Brain pericyte (primary cell): ENCODE data around the gene APC2.
A peak's percentile ranks its signal among the peaks of the same experiment; 100 is the strongest.

Experiments used
- DNase-seq: peaks from one replicate; pipeline ENCODE4 v3.0.0-alpha.2; 2012; ENCODE audit warnings: low read depth, low spot score

The APC2 gene

DNA sequence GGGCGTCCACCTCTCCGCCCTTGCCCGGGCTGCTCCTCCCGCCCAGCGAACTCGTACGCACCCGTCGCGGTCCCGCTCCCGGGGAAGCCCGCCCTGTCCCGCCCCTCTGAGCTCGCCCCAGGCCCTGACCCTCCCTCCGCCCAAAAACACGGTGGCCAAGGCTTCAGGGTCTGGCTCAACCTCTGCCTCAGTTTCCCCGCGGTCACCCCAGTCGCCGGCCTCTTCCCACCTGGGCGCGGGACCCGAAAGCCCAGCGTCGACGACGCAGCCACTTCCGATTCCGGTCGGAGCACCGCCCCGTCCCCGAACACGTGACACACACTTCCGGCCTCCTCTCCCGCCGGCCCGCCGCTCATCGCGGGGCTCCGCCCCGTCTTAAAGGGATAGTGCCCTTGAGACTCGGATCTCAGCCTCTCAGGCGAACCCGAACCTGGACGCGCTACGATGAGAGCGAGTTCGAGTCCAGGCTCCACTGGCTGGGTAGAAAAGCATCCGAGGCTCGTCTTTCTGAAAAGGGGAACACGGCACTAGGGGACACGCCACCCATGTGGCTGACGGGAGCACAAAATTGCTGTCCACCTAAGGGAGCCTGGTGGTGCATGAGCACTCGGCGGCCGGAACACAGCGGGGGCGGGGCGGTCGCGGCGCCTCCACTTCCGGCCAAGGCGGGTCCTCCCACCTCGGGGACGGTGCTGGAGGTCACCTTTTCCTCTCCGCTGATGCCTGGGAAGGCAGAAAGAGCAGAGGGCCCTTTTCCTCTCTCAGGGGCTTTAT is 29.2 kb downstream of the APC2 start, which contains the start of gene C19orf25:
Gene C19orf25, minus strand, starts transcription at position 282 of the 774 bp plus-strand sequence. CDS start 312 bp downstream, outside the sequence.
- DNase-seq, result peak; percentile 70

- DNase-seq, result no peak
These were observed 31.4 kb downstream of the APC2 start for GRCh38 chr19:1481224-1481892.

GRCh38 chr19:1481893-1482360 is 32.0 kb downstream of the APC2 start:
- DNase-seq, result no peak

GRCh38 chr19:1482361-1483130 is 32.6 kb downstream of the APC2 start:
- DNase-seq, result no peak

DNA sequence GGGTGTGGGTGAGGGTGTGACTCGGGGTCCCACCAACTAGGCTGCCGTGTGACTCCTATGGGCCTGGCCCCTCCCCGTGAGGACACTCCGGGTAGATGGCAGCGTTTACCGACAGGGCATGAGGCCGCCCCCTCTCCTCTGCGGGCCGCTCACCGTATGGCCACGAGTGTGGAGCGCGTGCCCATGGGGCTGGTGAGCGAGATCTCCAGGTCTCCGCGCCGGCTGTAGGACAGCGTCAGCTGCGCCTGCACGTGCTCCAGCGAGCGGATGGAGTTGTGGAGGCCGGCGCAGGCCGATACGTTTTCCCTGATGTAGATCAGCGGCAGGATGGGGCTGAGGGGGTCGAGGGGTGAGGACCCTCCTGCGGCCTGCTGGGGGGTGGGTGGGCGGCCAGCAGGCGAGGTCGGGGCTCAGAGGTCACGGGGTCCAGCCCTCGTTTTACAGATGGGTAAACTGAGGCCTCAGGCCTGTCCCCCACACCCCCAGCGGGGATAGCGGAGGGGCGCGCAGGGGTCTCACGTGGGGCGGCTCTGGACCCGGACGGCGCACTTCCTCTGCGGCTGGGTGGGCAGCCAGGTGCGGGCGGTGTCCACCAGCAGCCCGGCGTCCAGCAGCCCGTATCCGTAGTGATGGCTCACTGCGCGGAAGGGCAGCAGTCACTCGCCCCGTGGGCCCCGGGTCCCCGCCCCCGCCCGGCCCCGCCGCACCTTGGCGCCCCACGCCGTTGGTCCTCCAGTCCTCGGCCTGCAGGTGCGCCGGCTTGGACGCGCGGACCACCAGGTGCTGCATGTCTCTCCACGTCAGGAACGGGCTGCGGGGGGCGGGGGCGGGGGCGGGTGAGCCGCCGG is 33.4 kb downstream of the APC2 start:
- DNase-seq, result no peak

DNA sequence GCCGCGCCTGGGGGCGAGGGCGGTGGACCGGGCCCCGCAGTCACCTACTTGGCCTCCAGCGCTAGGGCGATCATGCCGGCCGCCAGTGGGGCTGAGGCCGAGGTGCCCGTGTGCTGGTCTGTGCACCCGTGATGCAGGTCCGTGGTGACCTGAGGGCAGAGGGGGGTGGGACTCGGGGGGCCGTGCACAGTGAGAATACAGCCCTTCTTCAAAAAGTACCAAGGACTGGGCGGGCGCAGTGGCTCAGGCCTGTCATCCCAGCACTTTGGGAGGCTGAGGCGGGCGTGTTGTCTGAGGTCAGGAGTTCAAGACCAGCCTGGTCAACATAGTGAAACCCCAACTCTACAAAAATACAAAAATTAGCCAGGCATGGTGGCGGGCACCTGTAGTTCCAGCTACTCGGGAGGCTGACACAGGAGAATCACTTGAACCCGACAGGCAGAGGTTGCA is 34.1 kb downstream of the APC2 start:
- DNase-seq, result no peak

GRCh38 chr19:1486720-1487575 is 37.0 kb downstream of the APC2 start:
- DNase-seq, result no peak

- no peak for DNase-seq
These were observed 37.8 kb downstream of the APC2 start for GRCh38 chr19:1487576-1488281.

DNA sequence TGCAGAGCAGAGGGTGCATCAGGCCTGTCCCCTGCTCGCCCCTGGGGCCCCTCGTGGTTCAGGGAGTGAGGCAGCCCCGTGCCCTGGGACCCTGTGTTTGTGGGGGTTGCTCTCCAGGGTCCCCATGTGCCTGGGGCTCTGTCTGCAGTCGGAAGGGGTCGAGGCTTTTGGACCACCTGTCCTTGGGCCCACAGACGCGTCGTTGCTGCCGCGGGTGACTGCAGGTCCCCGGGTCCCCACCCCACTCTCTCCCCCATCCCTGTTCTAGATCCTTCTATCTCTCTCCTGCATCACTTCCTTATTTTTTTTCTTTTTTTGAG is 38.3 kb downstream of the APC2 start:
- no peak for DNase-seq

DNA sequence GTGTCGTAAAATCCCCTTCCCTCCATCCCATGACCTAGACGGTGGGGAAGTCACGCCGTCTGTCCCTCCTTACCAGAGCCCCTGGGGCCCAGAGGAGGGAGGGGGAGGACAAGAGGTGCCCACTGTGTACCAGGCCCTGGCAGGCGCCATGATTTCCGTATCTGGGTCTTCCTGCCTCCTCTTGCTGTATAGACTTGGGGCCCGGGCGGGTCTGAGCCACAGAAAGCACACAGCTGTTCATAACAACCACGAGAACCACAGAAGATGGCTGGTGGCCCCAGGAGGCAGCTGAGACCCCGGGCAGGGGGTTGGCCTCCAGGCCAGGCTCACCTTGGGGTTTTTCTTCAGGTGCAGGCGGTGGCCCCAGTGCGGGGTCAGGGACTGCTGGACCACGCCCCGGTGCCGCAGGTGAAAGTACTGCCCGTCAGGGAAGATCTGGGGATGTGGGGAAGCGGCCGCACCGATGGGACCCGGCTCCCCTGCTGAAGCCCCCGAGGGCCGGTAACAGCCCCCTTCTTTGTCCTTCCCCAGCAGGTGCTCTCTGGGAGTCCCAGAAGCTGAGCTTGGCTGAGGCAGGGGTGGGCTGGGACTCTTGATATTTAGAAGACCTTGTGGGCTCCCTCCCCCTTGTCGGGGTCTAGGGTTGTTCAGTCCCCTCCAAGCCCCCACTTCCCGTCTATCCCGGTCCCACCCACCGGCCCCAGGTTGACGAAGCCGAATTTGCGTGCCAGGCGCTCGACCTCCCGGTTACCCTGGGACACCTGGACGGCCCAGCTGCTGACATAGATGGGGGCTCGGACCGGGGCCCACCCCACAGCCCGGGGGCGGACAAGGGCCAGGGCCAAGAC is 39.8 kb downstream of the APC2 start:
- DNase-seq, result no peak

DNA sequence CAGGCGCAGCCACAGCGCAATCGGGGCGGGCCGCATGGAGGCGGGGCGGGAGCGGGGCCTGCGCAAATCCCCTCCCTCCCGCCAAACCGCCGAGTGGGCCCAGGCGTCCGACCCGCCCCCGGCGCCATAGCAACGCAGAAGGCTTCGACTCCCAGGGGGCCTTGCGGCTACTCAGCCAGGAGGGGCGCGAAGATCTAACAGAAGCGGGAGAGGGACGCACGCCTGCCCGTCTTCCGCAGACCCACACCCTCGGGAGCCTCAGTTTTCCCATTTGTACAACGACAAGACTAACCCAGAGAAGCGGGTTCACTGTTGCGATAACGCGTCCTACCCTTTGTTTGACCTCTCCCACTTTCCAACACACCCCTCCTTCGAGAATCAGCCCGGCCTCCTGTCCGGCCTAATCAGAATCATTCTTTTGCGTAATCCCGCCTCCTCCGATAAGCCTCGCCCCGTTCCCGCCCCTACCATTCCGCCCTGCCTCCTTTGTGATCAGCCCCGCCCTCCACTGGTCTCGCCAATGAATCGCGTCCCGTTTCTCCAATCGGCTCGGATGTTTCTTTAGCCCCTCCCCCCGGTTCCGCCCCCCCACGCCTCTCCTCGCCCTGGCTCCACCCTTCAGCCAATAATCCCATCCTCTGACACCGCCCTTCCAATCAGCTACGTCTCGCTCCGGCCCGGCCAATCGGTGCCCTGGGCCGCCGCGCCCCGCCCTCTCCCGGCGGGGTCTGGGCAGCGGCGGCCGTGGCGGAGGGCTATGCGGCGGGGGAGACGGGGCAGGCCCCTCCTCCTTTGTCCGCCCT is 40.6 kb downstream of the APC2 start, which contains the start of gene PCSK4:
Gene PCSK4, minus strand, starts transcription at position 40 of the 803 bp plus-strand sequence. Its CDS starts 4 bp downstream, at position 36.
- DNase-seq, result peak; percentile 97

DNA sequence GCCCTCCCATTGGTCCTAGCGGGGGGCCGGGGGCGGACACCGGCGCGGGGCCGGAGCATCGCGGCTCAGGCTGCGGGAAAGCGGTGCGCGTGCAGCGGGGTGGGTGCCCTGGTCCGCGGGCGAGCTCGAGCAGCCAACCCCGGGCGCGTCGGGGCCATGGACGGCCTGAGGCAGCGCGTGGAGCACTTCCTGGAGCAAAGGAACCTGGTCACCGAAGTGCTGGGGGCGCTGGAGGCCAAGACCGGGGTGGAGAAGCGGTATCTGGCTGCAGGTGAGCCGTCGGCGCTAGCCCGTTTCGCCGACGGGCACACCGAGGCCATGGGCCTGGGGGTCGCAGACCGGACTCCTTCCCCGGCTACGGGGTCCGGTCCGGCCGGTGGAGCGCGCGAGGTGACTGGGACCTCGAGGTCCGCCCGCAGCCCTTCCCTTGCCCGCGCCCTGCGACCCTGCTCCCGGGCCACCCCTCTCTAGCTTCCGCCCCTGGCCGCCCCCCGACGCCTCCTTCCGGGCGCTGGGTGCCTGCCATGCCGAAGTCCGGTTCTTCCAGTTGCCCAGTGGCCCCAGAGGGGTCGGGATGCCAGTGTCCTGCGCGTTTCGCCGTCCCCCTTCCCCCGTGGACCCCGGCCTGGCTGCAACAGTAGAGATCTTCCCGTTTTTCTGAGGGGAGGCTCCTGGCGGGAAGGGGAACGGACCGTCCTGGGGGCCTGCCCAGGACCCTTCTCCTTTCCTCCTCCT is 41.4 kb downstream of the APC2 start, which contains the start of gene REEP6:
Gene REEP6, plus strand, starts transcription at position 68 of the 735 bp plus-strand sequence. Its CDS starts 89 bp downstream, at position 157.
- no peak for DNase-seq

DNA sequence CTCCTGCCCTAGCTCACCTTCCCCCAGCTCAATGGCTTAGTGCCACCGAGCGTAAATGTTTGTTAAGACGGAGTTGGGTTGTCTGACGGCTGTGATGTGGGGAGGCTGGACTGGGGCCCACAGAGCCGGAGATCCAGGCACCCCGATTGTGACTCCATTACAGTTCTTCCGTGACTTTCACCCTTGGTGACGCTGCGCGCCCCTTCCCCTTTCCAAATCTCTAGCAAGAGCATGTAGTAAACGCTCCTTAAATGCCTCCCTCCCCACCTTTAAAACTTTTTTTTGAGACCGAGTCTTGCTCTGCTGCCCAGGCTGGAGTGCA is 41.9 kb downstream of the APC2 start:
- no peak for DNase-seq

DNA sequence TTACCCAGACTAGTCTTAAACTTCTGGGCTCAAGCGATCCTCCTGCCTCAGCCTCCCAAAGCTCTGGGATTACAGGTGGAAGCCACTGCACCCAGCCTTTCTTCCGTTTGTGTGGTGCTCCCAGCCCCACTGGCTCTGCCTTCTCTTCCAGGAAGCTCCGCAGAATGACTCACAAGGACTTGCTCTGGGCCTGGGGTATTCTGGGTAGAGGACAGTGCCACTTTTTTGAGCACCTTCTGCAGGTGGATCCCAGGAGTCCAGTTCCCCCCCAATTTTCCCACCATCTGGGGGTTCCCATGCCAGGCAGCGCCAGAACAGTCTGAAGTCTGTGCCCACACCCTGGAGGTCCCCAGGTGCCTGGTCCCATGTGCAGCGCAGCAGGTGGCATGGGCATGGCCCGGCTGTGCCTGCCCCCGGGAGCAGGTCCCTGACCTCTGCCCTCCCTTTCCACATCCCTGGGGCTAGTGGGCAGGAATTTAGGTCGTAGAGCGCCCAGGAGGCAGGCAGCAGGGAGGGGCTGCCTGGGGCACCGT is 42.6 kb downstream of the APC2 start:
- no peak for DNase-seq

- no peak for DNase-seq
These were observed 44.3 kb downstream of the APC2 start for GRCh38 chr19:1494115-1494815.
